ENCODE results near the gene LPO.

LPO gene

GRCh38 chr17:58306131-58306951 is 68.0 kb downstream of the LPO start:
- no peak for DNase-seq

GRCh38 chr17:58307468-58308172 is 69.2 kb downstream of the LPO start:
- DNase-seq, result no peak

- no peak for DNase-seq
Observed at GRCh38 chr17:58308173-58308984, 70.0 kb downstream of the LPO start.

GRCh38 chr17:58308985-58309917 is 70.9 kb downstream of the LPO start:
- no peak for DNase-seq

- DNase-seq, result no peak
Observed at GRCh38 chr17:58309918-58310259, 71.5 kb downstream of the LPO start.

GRCh38 chr17:58310511-58311428 is 72.4 kb downstream of the LPO start:
- DNase-seq, result no peak

GRCh38 chr17:58311429-58311894 is 73.1 kb downstream of the LPO start:
- no peak for DNase-seq

GRCh38 chr17:58312021-58312630 is 73.7 kb downstream of the LPO start:
- peak in 1 of 5 donors; percentile 10 for DNase-seq

- no peak for DNase-seq
Observed at GRCh38 chr17:58312829-58313228, 74.4 kb downstream of the LPO start.

GRCh38 chr17:58313815-58314705 is 75.7 kb downstream of the LPO start:
- DNase-seq, result no peak

GRCh38 chr17:58314706-58315015 is 76.3 kb downstream of the LPO start:
- DNase-seq, result no peak

- DNase-seq, result no peak
Observed at GRCh38 chr17:58315281-58315711, 76.9 kb downstream of the LPO start.

GRCh38 chr17:58315750-58316149 is 77.4 kb downstream of the LPO start:
- no peak for DNase-seq

GRCh38 chr17:58316260-58316960 is 78.0 kb downstream of the LPO start:
- peak in 1 of 5 donors; percentile 6 for DNase-seq

- DNase-seq, result peak in 4 of 5 donors; percentile 51 to 84 (median 66)
Observed at GRCh38 chr17:58317421-58318064, 79.2 kb downstream of the LPO start.

GRCh38 chr17:58318065-58318481 is 79.7 kb downstream of the LPO start:
- DNase-seq, result peak in 1 of 5 donors; percentile 6
